NCI-H1694 (cell line): ENCODE data around the gene KCNQ1.

Experiments
- DNase-seq: peaks from one replicate; lab custom pipeline; 2025; lab: John Stamatoyannopoulos, UW

KCNQ1 gene

DNA sequence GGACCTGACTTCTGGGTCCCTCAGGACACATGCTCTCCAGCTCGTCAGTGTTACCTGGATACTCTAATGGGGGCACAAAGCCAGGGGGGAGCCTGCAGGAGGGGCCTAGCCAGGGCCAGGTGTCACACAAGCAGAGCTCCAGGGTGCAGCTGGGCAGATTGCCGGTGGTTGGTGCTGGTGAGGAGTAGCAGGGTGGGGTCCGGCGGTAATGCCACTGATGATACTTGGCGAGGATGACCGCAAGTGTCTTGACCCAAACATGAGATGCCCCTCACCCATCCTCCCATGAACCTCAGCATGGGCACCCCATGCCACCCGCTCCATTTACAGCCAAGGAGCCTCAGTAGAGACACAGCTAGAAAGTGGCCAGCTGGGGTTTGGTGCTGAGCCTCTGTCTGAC lies 270.1 kb downstream of the KCNQ1 start:
- DNase-seq = no peak

DNA sequence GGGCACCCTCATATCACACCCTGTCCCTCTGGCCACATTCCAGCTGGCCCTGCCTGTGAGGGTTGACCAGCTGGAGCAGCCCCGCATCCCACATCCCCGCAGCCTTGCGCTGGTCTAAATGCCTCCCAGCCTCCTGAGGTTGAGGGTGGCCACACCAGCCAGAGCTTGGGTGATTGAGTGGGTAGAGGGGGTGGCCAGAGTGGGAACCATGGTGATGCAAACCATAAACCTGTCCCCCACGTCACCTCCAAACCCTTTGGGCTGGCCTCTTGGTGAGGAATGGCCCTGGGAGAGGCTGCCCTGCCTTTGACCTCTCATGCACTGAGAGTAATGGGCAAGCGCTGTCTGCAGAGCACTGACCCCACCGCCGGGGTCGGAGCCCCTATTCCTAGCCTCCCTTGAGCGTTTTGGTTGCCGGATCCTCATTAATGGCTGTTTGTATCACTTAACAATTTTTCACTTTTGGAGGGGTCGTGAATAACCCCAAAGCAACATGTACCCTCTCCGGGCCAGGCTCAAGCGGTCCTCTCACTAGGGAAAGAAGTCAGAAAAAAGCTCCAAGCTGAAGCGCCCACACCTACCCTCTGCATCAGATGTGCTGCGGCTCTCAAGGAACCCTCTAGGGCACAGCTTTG lies 271.0 kb downstream of the KCNQ1 start:
- DNase-seq = no peak

DNA sequence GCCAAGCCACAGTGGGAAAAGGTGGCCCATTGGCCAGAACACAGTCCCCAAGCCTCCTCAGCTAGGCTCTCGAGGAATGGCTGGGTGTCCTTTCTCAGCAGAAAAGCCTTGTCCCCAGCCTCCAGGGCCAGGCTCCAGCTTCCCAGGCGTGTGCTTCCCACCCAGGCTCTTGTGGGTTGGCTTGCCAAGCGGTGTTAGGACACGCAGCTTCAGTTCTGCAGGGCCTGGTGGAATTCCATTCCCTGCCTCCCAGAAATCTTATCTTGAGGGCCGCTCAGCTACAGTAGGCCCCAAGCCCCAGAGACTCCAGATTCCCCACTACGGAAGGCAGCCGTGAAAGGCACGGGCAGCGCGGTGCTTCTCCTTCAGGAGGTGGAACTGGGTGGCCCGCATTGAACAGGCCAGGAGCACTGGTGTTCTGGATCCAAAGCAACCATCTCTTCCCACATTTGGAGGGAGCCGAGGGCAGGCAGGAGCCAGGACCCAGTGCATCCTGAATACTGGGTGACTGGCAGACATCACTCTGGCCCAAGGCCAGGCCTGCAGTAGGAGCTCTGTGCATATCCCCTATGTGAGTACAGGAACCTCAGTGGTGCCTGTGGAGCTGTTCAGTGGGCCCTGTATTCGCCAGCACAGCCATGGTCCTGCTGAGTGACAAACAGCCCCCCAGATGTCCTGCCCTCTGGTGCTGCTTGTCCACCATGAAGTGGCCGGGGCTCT lies 271.7 kb downstream of the KCNQ1 start:
- no peak for DNase-seq

DNA sequence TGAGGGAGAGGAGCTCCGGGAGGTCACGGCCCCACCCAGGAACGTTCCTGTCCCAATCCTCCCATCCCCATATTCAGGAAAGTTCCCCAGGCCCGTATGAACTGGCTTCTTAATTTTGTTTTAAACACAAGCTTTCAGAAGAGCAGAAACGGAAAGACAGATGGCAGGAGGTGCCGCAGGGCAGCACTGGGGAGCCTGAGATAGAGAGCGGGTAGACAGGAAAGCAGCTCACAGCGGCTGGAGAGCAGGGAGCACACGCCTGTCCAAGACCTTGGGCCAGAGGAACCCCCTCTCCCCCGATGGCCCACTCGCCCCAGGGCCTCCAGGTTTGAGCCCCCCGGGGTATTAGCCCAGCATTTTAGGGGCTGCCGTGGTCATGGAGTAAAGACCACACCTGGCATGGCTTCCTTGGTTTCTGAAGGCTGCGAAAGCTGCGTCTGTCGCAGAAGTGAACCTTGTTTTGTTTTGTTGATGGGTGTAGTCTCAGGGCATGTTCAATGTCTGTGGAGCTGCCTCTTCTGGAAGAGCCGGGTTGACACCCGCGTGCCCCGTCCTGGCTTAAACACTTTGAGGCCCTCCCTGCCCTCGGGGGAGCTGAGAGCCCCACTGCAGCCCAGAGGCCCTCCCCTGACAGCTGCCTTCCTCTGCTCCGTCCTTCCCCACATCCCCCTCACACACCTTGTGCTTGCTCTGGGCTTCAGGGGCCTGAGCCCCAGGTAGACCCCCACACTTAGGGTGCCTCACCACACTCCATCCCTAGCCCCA lies 272.9 kb downstream of the KCNQ1 start:
- peak; percentile 4 for DNase-seq

DNA sequence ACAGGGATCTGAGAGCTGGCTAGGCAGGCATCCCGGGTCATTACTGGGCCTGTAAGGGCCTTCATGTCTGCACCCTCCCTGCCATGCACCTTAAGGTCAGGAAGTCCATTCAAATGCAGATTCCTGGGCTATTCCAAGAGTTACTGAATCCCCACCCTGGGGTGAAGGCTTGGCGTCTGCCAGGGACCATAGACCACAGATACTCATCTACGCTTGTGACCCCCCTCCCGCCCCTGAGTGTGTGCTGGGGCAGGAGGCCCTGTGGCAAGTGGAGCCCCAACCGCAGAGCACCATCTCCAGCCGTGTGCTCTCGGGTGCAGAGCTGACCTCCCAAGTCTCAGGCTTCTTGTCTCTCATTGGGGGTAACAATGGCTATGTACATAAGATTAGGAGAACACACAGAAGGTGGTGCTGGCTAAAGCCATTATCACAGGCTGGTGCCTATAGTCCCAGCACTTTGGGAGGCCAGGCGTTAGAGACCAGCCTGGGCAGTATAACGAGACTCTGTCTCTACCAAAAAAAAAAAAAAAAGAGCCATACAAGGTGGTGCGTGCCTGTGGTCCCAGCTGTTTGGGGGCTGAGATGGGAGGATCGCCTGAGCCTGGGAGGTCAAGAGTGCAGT lies 274.1 kb downstream of the KCNQ1 start:
- no peak for DNase-seq

DNA sequence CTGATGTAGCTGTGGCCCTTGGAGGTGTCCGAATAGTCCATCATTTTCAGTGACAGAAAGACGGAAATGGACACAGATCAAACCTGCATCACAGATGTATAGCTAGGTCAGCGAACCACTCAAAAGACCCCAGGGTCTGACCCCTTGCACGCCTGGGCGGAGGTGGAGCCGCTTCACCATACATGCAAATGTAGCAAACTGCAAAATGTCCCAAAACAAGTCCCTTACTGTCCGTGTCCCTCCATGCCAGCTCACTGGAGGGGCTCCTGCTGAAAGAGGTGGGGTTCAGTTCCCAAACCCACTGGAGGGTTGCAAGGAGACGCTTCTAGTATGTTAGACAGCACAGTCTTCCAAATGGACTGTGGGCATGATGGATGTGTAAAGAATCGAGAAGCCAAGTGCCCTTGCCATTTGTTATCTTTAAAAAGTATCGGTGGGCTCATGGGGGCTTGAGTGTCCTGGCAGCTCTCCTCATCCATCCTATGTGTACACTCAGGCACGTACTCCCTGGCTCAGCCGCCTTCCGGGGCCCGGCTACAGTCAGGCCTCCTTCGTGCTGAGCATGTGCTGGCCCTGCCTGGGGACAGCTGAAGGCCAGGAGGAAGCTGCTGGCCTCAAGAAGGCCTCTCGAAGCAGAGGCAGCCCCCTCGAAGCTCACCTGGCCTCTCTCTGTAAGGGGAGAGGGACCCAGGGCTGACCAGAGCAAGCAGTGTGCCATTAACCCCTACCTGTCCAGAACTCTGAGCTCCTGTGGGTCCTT lies 275.2 kb downstream of the KCNQ1 start:
- DNase-seq = no peak

DNA sequence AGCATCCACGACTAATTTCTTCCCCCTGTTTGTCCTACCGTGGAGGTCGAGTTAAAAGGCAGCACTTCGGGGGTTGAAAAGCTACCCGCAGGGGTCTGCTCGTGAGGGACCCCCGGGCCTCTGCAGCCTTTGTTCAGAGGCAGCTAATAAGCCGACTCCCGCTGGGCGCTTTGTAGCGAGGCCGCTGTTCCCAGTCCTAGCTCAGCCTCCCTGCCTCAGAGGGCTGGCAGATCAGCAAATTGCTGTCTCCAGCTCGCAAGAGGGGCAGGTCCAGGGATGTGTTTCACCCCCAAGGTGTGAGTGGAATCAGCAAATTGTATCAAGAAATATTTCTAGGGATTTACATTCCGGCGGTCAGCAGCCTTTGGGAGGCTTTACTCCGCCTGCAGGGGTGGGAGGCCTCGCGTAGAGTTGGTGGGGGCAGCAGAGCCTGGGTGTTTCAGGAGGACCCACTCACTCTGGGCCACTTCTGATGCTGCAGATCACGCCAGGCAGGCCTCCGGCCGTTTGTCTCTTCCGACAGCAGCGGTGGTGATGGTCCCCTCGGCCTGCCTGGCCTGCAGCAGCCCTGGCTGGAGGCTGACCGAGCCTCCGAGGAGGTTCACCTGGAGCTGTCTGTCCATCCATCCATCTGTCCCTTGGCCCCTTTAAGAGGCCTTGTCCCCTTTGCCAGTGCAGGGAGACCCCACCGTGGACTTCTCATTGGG lies 276.6 kb downstream of the KCNQ1 start:
- no peak for DNase-seq

DNA sequence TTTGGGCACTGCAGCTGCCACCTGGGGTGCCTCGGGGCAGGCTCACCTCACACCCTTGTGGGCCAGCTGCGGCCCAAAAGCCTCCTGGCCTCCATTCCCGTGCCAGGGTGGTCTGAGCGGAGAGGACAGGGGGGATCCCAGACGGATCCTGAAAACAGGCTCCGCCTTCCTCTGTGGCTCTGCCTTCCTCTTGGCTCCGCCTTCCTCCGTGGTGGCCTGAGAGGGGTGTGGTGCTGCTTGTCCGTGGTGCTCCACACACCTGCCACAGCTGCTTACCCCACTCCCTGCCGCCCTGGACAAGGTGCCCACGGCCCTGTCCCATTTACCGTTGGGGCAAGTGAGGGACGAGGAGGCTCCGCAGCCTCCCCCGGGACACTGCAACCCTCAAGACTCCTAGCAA lies 278.1 kb downstream of the KCNQ1 start:
- no peak for DNase-seq

DNA sequence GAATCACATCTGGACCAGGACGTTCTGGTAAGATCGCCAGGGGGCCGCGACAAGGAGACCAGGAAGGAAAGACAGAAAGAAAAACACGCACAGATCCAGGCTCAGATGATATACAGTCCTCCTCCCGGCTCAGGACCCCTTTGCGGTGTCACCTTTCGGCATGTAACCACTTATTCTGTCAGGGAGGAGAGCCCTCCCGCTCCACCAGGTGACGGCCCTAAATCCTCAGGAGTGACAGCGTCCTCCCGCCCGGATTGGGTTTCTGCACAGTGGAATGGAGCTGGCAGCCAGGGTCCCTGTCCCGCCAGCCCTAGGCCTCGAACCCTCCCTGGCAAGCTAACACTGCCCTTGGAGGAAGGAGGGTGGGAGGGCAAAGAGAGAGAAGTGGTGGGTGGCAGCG lies 279.3 kb downstream of the KCNQ1 start:
- no peak for DNase-seq

DNA sequence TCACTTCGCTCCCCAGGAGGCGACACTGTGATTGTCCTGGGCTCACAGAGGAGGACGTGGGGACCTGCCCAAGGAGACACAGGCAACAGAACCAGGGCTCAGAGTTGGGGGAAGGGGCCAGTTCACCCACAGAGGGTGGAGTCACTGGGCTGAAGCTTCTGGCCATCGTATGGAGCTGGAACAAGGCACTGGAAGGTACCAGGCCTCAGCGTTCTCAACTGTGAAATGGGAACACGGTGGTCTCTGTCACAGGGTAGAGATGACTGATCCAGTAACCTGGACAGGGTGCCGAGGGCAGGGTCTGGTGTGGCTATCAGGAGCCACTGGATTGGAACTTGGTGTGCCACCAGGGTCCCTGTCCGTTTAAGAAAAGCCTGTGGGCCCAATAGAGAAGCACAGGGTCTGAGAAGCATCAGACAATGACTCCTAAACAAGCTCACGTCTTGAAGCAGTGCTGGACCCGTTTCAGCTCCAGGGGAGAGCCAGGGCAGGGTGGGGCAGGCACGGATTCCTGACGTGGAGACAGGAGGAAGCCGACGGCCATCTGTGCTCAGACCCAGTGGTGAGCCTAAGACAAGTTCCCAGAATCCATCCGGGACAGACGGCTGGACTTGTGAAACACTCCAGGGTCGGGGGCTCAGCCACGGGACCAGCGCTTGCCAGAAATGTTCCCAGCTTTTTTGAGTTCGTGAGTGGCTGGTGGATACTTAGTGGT lies 280.0 kb downstream of the KCNQ1 start:
- DNase-seq = no peak

DNA sequence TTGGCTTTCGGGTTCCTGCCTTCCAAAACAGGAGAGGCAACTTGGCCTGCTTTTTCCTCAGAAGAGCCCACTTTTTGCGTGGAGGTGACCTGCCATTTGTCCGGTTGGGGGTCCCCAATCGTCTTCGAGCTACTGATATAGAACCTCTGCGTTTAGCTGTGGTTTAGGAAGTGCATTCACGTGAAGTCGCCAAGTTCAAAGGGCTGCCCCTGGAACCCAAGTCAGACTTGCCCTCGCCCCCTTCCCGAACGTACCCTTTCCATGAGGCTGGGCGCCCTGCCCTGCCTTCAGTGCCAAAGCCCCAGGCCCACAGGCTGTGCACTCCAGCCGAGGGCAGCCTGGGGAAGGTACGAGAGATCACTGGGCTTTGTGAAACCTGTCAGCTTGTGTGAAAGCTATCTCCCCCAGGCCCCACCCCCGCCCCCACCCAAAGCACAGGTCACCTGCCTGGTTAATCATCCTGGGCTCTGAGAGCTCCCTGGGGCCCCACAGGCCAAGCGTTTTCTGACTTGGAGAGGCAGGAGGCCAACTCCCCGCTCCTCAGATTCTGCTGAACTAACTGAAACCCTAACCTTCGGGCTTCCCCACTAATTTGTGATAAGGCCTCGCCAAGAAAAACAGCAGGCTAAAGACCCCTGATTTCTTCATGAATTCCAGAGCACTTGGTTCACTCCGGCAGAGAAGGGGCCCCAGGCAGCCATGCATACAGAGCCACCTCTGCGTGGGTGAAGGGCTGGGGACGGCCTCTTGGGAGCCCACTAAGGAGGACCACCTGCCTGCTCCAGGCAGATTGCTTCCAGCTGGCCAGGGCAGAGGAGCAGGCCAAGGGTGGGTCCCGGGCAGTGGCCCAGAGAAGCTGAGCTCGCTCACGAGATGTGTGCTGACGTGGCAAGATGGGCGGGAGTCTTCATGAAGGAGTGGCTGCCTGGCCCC lies 280.8 kb downstream of the KCNQ1 start:
- no peak for DNase-seq

DNA sequence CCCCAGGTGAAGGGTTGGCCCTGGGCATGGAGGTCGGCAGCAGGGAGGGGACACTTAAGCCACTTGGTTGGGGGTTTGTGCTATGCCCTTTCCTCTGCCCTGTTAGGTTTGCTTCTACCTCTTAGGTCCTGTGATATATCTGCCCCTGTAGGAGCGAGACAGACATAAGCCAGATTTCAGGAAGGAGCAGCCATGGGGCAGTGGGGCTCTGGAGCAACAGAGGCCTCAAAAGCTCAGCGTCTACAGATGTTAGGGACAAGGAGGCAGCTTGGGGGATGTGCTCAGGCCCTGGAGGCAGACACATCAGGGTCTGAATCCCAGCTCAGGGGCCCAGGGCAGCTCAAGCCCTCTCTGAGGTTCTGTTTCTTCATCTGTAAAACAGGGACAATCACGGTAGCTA lies 282.2 kb downstream of the KCNQ1 start:
- DNase-seq = no peak

DNA sequence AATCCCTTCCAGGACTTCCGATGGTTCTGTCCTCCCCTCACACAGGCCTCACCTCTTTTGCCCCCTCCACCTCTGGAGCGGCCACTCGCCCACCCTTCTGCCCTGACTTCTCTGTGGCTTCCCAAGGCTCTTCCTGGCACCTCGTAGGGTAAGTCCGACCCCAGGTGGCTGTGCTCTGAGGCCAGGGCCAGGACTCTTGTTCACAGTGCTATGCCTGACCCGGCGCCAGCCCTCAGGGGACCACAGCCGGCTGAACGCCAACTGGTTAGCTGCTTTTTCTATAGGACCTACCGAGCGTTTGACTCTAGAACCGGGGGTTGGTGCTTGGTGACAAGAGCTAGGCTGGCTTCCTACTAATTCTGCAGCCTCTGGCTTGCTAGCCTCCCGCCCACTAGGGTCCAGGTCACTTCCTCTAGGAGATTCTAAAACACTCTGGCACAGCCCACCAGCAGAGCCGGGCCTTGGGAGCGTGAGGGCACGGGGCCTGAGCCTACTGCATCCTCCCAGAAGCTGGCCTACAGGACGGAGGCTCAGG lies 283.4 kb downstream of the KCNQ1 start:
- no peak for DNase-seq

DNA sequence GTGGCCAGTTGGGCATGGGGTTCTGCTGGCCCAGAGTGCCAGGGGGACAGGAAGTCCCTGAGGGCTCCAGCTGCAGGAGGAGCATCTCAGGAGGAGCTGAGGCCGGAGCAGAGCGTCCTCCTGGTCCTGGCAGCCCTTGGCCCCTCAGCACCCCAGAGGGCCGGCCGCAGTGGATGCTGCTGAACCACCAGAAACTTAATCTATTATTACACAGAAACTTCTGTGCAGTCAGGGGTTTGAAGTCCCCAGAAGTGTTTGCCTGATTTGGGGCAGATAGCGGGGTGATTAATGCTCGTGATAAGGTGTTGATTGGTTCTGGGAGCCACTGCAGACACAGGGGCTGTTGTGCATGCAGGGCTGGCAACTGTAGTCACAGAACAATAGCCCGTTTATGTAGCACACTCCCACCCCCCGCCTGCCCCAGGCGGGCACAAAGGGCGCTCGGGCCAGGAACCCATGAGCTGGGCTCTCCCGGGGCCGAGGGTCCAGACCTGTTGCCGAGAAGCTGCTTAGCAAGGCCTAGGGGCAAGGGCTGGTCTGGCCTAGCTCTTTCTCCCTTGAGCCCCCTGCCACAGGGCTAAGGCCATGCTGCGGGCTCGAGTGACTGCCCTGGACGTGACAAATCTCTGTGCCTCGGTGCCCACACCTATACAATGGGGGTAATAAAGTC lies 284.0 kb downstream of the KCNQ1 start:
- no peak for DNase-seq

DNA sequence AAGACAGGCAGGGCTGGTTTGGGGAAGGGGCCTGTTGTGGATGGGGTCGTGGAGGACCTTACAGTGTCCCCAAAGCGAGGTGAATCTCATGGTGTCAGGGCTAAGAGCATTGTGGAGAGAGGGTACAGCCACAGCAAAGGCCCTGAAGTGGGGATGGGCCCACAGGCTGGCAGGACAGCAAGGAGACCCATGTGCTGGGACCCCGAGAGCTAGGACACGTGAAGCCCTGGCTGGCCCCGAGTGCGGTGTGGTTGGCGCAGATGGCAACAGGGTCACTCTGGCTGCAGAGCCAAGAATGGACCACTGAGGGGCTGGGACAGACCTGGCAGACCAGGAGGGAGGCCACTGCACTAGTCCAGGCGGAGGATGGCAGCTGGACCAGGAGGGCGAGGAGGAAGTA lies 285.0 kb downstream of the KCNQ1 start:
- DNase-seq = no peak

DNA sequence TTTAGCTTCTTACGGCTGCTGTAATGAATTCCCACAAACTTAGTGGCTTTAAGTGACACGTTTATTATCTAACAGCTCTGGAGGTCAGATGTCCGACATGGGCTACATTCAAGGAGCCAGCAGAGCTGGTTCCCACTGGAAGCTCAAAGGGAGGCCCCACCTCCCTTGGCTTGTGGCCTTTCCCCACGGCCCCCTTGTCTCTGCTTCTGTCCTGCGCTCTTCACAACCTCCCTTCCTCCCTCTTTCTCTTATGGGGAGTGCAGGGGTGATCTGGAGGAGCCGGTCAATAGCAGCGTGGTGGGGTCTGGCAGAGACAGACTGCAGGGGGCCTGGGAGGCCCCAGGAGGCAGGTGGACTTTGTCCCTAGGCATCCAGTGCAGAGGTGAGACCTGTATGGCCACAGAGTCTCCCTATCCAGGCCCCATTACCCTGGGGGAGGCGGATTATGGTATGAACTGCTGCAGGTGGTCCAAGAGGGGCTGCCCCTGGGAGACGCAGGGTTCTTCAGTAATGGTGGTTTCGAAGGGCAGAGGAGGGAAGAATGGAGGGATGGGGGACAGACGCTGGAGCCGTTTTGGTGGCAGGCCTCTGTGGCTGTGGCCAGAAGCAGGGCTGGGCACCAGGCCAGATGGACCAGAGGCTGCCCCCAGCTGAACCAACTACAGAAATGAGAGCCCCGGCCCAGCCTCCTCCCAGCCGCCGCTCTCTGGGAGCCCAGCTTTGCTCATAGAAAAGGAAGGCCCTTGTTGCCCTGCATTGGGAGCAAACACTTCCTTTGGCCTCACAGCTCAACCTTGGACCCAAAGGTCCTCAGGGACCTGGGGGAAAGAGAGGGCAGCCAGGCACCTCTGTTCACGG lies 285.7 kb downstream of the KCNQ1 start:
- no peak for DNase-seq
